Ishikawa (cell line): ENCODE data around the gene PFKP.

ENCODE experiments used
- EGR1 ChIP-seq: IDR thresholded peaks from 2 replicates; pipeline ENCODE4 v1.6.1; 2012
- EP300 ChIP-seq: IDR thresholded peaks from 2 replicates; pipeline ENCODE4 v1.6.1; 2012; ENCODE audit warnings: borderline replicate concordance
- FOXM1 ChIP-seq: IDR thresholded peaks from 2 replicates; pipeline ENCODE4 v1.6.1; 2012; ENCODE audit warnings: low read depth, borderline replicate concordance
- NFIC ChIP-seq: IDR thresholded peaks from 2 replicates; pipeline ENCODE4 v1.6.1; 2012
- TAF1 ChIP-seq: IDR thresholded peaks from 2 replicates; pipeline ENCODE4 v1.6.1; 2012; ENCODE audit warnings: low read depth, mild to moderate bottlenecking
- USF1 ChIP-seq: IDR thresholded peaks from 2 replicates; pipeline ENCODE4 v1.6.1; 2012
- YY1 ChIP-seq: IDR thresholded peaks from 2 replicates; pipeline ENCODE4 v1.6.1; 2012; ENCODE audit warnings: low read depth
- TF ChIP-seq, protein P1 (sequence below): IDR thresholded peaks from 2 replicates; pipeline ENCODE4 v1.6.1; 2012
- TF ChIP-seq, protein P2 (sequence below): IDR thresholded peaks from 2 replicates; pipeline ENCODE4 v1.6.1; 2012; ENCODE audit warnings: low read depth, mild to moderate bottlenecking

GRCh38 chr10:3179174-3179573, 111.8 kb downstream of the PFKP start:
- TF ChIP-seq NFIC (no peak), YY1 (no peak), TAF1 (no peak), USF1 (no peak), EP300 (no peak), FOXM1 (no peak), EGR1 (no peak)
- TF ChIP-seq, protein P1, sequence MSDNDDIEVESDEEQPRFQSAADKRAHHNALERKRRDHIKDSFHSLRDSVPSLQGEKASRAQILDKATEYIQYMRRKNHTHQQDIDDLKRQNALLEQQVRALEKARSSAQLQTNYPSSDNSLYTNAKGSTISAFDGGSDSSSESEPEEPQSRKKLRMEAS: no peak
- TF ChIP-seq, protein P2, sequence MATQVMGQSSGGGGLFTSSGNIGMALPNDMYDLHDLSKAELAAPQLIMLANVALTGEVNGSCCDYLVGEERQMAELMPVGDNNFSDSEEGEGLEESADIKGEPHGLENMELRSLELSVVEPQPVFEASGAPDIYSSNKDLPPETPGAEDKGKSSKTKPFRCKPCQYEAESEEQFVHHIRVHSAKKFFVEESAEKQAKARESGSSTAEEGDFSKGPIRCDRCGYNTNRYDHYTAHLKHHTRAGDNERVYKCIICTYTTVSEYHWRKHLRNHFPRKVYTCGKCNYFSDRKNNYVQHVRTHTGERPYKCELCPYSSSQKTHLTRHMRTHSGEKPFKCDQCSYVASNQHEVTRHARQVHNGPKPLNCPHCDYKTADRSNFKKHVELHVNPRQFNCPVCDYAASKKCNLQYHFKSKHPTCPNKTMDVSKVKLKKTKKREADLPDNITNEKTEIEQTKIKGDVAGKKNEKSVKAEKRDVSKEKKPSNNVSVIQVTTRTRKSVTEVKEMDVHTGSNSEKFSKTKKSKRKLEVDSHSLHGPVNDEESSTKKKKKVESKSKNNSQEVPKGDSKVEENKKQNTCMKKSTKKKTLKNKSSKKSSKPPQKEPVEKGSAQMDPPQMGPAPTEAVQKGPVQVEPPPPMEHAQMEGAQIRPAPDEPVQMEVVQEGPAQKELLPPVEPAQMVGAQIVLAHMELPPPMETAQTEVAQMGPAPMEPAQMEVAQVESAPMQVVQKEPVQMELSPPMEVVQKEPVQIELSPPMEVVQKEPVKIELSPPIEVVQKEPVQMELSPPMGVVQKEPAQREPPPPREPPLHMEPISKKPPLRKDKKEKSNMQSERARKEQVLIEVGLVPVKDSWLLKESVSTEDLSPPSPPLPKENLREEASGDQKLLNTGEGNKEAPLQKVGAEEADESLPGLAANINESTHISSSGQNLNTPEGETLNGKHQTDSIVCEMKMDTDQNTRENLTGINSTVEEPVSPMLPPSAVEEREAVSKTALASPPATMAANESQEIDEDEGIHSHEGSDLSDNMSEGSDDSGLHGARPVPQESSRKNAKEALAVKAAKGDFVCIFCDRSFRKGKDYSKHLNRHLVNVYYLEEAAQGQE: no peak
